ENCODE results near the gene SH3BGRL3.
A peak's percentile ranks its signal among the peaks of the same experiment; 100 is the strongest.
"Not testable (repeated sequence)": the region's sequence is repeated elsewhere in the genome, so short reads cannot be mapped to it uniquely, and the experiment has no call there.

SH3BGRL3 gene

DNA sequence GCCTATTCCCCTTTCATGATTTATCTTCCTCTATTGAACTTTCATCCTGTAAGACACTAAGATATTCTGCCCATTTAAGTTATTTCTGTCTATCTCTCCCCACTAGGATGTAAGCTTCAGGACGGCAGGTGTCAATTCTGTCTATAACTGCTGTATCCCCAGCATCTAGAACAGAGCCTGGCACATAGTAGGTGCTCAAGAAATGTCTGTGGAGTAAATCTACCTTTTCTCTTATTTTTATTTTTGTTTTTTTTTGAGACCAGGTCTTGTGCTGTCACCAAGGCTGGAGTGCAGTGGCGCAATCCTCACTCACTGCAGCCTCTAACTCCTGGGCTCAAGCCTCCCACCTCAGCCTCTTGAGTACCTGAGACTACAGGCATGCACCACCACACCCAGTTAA is 43.5 kb downstream of the SH3BGRL3 start:
- no peak for TF ChIP-seq SPI1 (IDR thresholded peaks at IDR 0.05; ENCODE audit: low read depth, low read length)
- no peak for TF ChIP-seq POLR2A (IDR thresholded peaks at IDR 0.05; ENCODE audit: low read depth, low read length)
- TF ChIP-seq TAF1 (IDR thresholded peaks at IDR 0.05; ENCODE audit: low read depth, low read length), result no peak
- no peak for TF ChIP-seq POLR2AphosphoS5 (IDR thresholded peaks at IDR 0.05; ENCODE audit: low read depth, low read length)
- TF ChIP-seq PAX5 (IDR thresholded peaks at IDR 0.05; ENCODE audit: insufficient read depth, low read length, severe bottlenecking), result no peak
- TF ChIP-seq POU2F2 (IDR thresholded peaks at IDR 0.05; ENCODE audit: low read depth, low read length), result no peak
- DNase-seq (ENCODE audit: insufficient read length, low spot score) (no peak), FAIRE-seq (no peak)

DNA sequence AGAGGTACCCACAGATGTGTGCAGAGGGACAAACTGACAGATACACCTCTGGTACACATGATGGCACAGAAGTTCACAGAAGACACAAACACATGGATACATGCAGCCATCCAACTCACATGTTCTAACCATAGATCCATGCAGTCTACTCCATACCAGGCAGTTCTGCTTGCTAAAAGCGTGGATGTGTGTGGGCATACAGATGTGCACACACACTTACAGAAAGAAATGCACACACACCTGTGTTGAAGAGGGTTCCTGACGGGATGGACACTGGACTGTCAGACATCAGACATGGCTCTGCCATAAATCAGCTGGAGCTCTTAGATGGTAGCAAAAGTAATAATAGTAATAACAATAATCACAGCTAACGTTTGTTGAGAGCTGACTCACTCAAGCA is 44.7 kb downstream of the SH3BGRL3 start:
- TF ChIP-seq TAF1 (IDR thresholded peaks at IDR 0.05; ENCODE audit: low read depth, low read length) (no peak), SPI1 (IDR thresholded peaks at IDR 0.05; ENCODE audit: low read depth, low read length) (no peak), POLR2A (IDR thresholded peaks at IDR 0.05; ENCODE audit: low read depth, low read length) (no peak), POLR2AphosphoS5 (IDR thresholded peaks at IDR 0.05; ENCODE audit: low read depth, low read length) (no peak), POU2F2 (IDR thresholded peaks at IDR 0.05; ENCODE audit: low read depth, low read length) (no peak), PAX5 (IDR thresholded peaks at IDR 0.05; ENCODE audit: insufficient read depth, low read length, severe bottlenecking) (no peak)
- peak; percentile 41 for FAIRE-seq
- no peak for DNase-seq (ENCODE audit: insufficient read length, low spot score)

DNA sequence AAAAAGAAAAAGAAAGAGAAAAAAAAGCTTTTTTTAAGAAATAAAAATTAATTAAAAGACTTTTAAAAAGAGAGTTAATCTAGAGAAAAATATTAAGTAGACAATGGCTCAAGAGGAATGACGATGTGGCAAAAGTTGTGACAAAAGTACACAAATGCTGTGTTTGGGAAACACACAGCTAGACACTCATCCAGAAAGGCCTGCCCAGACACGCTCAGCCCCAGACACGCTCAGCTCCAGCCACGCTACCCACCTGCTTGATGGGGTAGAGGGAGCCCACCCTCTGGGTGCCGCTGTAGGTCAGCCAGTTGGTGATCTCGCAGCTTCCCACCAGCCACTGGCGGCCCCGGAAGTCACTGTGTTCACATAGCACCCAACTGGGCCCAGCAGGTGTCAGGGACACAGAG is 48.1 kb downstream of the SH3BGRL3 start:
- no peak for DNase-seq (ENCODE audit: insufficient read length, low spot score)
- FAIRE-seq, result no peak
- TF ChIP-seq TAF1 (IDR thresholded peaks at IDR 0.05; ENCODE audit: low read depth, low read length) (no peak), SPI1 (IDR thresholded peaks at IDR 0.05; ENCODE audit: low read depth, low read length) (no peak), POU2F2 (IDR thresholded peaks at IDR 0.05; ENCODE audit: low read depth, low read length) (no peak), POLR2A (IDR thresholded peaks at IDR 0.05; ENCODE audit: low read depth, low read length) (no peak), POLR2AphosphoS5 (IDR thresholded peaks at IDR 0.05; ENCODE audit: low read depth, low read length) (no peak), PAX5 (IDR thresholded peaks at IDR 0.05; ENCODE audit: insufficient read depth, low read length, severe bottlenecking) (no peak)

DNA sequence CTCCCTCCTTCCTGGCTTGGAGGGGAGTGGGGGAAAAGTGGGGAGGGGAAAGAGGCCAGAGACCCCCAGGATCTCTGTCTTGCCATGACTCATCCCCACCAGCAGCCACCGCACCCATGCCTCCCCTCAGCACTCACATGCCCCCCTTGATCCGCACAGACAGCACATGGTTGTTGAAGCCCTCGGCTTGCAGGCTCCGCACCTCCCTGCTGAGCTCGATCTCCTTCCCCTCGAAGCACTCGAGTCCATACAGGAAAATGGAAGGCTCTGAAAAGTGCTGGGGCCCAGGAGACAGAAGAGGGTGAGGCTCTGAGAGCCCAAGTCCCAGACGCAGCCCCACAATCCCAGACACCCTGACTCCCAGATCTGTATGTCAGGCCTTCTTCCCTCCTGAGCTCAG is 48.7 kb downstream of the SH3BGRL3 start:
- DNase-seq (ENCODE audit: insufficient read length, low spot score) (no peak), FAIRE-seq (no peak)
- TF ChIP-seq POLR2A (IDR thresholded peaks at IDR 0.05; ENCODE audit: low read depth, low read length), result no peak

DNA sequence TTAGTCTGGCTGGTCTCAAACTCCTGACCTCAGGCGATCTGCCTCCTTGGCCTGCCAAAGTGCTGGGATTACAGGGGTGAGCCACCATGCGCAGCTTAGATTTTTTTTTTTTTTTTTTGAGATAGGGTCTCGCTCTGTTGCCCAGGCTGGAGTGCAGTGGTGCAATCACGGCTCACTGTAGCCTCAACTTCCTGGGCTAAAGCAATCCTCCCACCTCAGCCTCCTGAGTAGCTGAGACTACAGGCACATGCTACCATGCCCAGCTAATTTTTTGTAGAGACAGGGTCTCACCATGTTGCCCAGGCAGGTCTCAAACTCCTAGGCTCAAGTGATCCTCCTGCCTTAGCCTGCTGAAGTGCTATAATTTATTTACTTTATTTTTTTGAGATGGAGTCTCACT is 49.5 kb downstream of the SH3BGRL3 start:
- FAIRE-seq; DNase-seq (ENCODE audit: insufficient read length, low spot score): not testable (repeated sequence)

DNA sequence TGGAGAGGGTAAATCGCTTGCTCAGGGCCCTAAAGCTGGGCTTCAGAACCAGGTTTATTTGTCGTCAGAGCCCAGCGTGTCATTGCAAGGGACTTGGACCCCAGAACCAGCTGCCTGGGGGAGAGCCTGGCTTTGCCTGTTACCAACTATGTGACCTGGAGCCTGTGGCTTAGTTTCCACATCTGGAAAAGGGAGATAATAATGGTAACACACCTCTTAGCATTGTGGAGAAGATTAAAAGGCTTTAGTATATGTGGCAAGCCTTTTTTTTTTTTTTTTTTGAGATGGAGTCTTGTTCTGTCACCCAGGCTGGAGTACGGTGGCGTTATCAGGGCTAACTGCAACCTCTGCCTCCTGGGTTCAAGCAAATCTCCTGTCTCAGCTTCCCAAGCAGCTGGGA is 50.4 kb downstream of the SH3BGRL3 start:
- FAIRE-seq, result no peak
- no peak for DNase-seq (ENCODE audit: insufficient read length, low spot score)
- no peak for TF ChIP-seq POLR2AphosphoS5 (IDR thresholded peaks at IDR 0.05; ENCODE audit: low read depth, low read length)
- no peak for TF ChIP-seq POU2F2 (IDR thresholded peaks at IDR 0.05; ENCODE audit: low read depth, low read length)
- no peak for TF ChIP-seq POLR2A (IDR thresholded peaks at IDR 0.05; ENCODE audit: low read depth, low read length)
- no peak for TF ChIP-seq SPI1 (IDR thresholded peaks at IDR 0.05; ENCODE audit: low read depth, low read length)
- no peak for TF ChIP-seq TAF1 (IDR thresholded peaks at IDR 0.05; ENCODE audit: low read depth, low read length)
- TF ChIP-seq PAX5 (IDR thresholded peaks at IDR 0.05; ENCODE audit: insufficient read depth, low read length, severe bottlenecking), result no peak
